ENCODE measurements around the gene CIAO1.

Gene CIAO1

GRCh38 chr2:96239745-96240264, 26.2 kb upstream of the CIAO1 start:
- H2BK15ac ChIP-seq (replicated peaks; ENCODE audit: low read depth) = no peak overlapping the region
- H3K4ac ChIP-seq (ENCODE audit: low read depth, low read length) = no peak overlapping the region
- H3K4me1 ChIP-seq (ENCODE audit: control insufficient read depth, low read depth, low read length) = no peaks in the 10 kb centered on the region
- no peak for DNase-seq
- H3K79me2 ChIP-seq (ENCODE audit: control insufficient read depth, insufficient read depth, low read length) = no peaks in the 10 kb centered on the region
- no peaks in the 10 kb centered on the region for H3K79me1 ChIP-seq (ENCODE audit: low read length)
- H3K23ac ChIP-seq (ENCODE audit: low read length) = no peak overlapping the region
- H3K9ac ChIP-seq (ENCODE audit: low read length) = no peak overlapping the region
- no peaks in the 10 kb centered on the region for H3K36me3 ChIP-seq (ENCODE audit: control insufficient read depth, insufficient read depth, low read length)
- H2BK5ac ChIP-seq (ENCODE audit: low read length) = no peak overlapping the region
- no peak overlapping the region for H3K4me2 ChIP-seq (ENCODE audit: low read length)
- H2AK5ac ChIP-seq (ENCODE audit: low read length) = no peak overlapping the region
- no peak overlapping the region for H3K18ac ChIP-seq (ENCODE audit: low read length)
- H3K56ac ChIP-seq (ENCODE audit: low read length) = no peak overlapping the region
- H3K27ac ChIP-seq (ENCODE audit: low read depth, low read length) = no peak overlapping the region
- no peak overlapping the region for H4K5ac ChIP-seq (ENCODE audit: low read length)
- no CpG with 5 or more reads among the region's 9 CpGs for WGBS (ENCODE audit: extremely low coverage, insufficient coverage, low lambda C conversion rate)
- no peak overlapping the region for H4K8ac ChIP-seq (ENCODE audit: low read depth, low read length)
- H2BK120ac ChIP-seq (ENCODE audit: low read depth, low read length) = no peak overlapping the region
- H3K4me3 ChIP-seq (ENCODE audit: low read length) = no peak overlapping the region
- H3K27me3 ChIP-seq (ENCODE audit: insufficient read depth, low read length, poor library complexity) = no peaks in the 10 kb centered on the region

- Histone ChIP-seq H3K36me3 (ENCODE audit: control insufficient read depth, insufficient read depth, low read length) (no peaks in the 10 kb centered on the region), H2BK120ac (ENCODE audit: low read depth, low read length) (no peak overlapping the region), H2BK5ac (ENCODE audit: low read length) (no peak overlapping the region), H2BK15ac (replicated peaks; ENCODE audit: low read depth) (no peak overlapping the region), H2AK5ac (ENCODE audit: low read length) (no peak overlapping the region), H3K56ac (ENCODE audit: low read length) (no peak overlapping the region), H3K4me2 (ENCODE audit: low read length) (no peak overlapping the region), H3K4me1 (ENCODE audit: control insufficient read depth, low read depth, low read length) (no peaks in the 10 kb centered on the region), H3K4me3 (ENCODE audit: low read length) (no peak overlapping the region), H3K4ac (ENCODE audit: low read depth, low read length) (no peak overlapping the region), H3K23ac (ENCODE audit: low read length) (no peak overlapping the region), H3K79me2 (ENCODE audit: control insufficient read depth, insufficient read depth, low read length) (no peaks in the 10 kb centered on the region), H4K5ac (ENCODE audit: low read length) (no peak overlapping the region), H3K27me3 (ENCODE audit: insufficient read depth, low read length, poor library complexity) (no peaks in the 10 kb centered on the region), H3K79me1 (ENCODE audit: low read length) (no peaks in the 10 kb centered on the region), H3K18ac (ENCODE audit: low read length) (no peak overlapping the region), H3K27ac (ENCODE audit: low read depth, low read length) (no peak overlapping the region), H4K8ac (ENCODE audit: low read depth, low read length) (no peak overlapping the region), H3K9ac (ENCODE audit: low read length) (no peak overlapping the region)
- no peak for DNase-seq
- WGBS (ENCODE audit: extremely low coverage, insufficient coverage, low lambda C conversion rate) = no CpG with 5 or more reads among the region's 9 CpGs
Observed at GRCh38 chr2:96240341-96241038, 25.5 kb upstream of the CIAO1 start.

- no peaks in the 10 kb centered on the region for H3K4me1 ChIP-seq (ENCODE audit: control insufficient read depth, low read depth, low read length)
- H3K27ac ChIP-seq (ENCODE audit: low read depth, low read length) = no peak overlapping the region
- H3K4ac ChIP-seq (ENCODE audit: low read depth, low read length) = no peak overlapping the region
- H3K23ac ChIP-seq (ENCODE audit: low read length) = no peak overlapping the region
- no peak overlapping the region for H2BK15ac ChIP-seq (replicated peaks; ENCODE audit: low read depth)
- H3K27me3 ChIP-seq (ENCODE audit: insufficient read depth, low read length, poor library complexity) = no peaks in the 10 kb centered on the region
- H3K56ac ChIP-seq (ENCODE audit: low read length) = no peak overlapping the region
- H4K5ac ChIP-seq (ENCODE audit: low read length) = no peak overlapping the region
- H4K8ac ChIP-seq (ENCODE audit: low read depth, low read length) = no peak overlapping the region
- H3K4me2 ChIP-seq (ENCODE audit: low read length) = no peak overlapping the region
- H3K4me3 ChIP-seq (ENCODE audit: low read length) = no peak overlapping the region
- no peak overlapping the region for H3K18ac ChIP-seq (ENCODE audit: low read length)
- no peak overlapping the region for H3K9ac ChIP-seq (ENCODE audit: low read length)
- no peaks in the 10 kb centered on the region for H3K79me1 ChIP-seq (ENCODE audit: low read length)
- no peaks in the 10 kb centered on the region for H3K79me2 ChIP-seq (ENCODE audit: control insufficient read depth, insufficient read depth, low read length)
- DNase-seq = peak; percentile 51
- no peaks in the 10 kb centered on the region for H3K36me3 ChIP-seq (ENCODE audit: control insufficient read depth, insufficient read depth, low read length)
- WGBS (ENCODE audit: extremely low coverage, insufficient coverage, low lambda C conversion rate) = no CpG with 5 or more reads among the region's 2 CpGs
- no peak overlapping the region for H2BK5ac ChIP-seq (ENCODE audit: low read length)
- no peak overlapping the region for H2AK5ac ChIP-seq (ENCODE audit: low read length)
- no peak overlapping the region for H2BK120ac ChIP-seq (ENCODE audit: low read depth, low read length)
Observed at GRCh38 chr2:96241227-96241626, 24.8 kb upstream of the CIAO1 start.

- H3K4me1 ChIP-seq (ENCODE audit: control insufficient read depth, low read depth, low read length) = no peaks in the 10 kb centered on the region
Observed at GRCh38 chr2:96241900-96242611, 24.0 kb upstream of the CIAO1 start.

GRCh38 chr2:96243843-96244242, 22.2 kb upstream of the CIAO1 start:
- no peak overlapping the region for H3K4me3 ChIP-seq (ENCODE audit: low read length)
- H4K8ac ChIP-seq (ENCODE audit: low read depth, low read length) = no peak overlapping the region
- H3K36me3 ChIP-seq (ENCODE audit: control insufficient read depth, insufficient read depth, low read length) = no peaks in the 10 kb centered on the region
- H2BK5ac ChIP-seq (ENCODE audit: low read length) = no peak overlapping the region
- no peak overlapping the region for H4K5ac ChIP-seq (ENCODE audit: low read length)
- no peak overlapping the region for H3K23ac ChIP-seq (ENCODE audit: low read length)
- H3K27ac ChIP-seq (ENCODE audit: low read depth, low read length) = no peak overlapping the region
- no peak overlapping the region for H2BK15ac ChIP-seq (replicated peaks; ENCODE audit: low read depth)
- WGBS (ENCODE audit: extremely low coverage, insufficient coverage, low lambda C conversion rate) = no CpG with 5 or more reads among the region's 5 CpGs
- H3K4me1 ChIP-seq (ENCODE audit: control insufficient read depth, low read depth, low read length) = no peaks in the 10 kb centered on the region
- no peak overlapping the region for H2BK120ac ChIP-seq (ENCODE audit: low read depth, low read length)
- H3K9ac ChIP-seq (ENCODE audit: low read length) = no peak overlapping the region
- H3K27me3 ChIP-seq (ENCODE audit: insufficient read depth, low read length, poor library complexity) = no peaks in the 10 kb centered on the region
- H2AK5ac ChIP-seq (ENCODE audit: low read length) = no peak overlapping the region
- H3K4me2 ChIP-seq (ENCODE audit: low read length) = no peak overlapping the region
- no peak overlapping the region for H3K18ac ChIP-seq (ENCODE audit: low read length)
- no peak for DNase-seq
- no peaks in the 10 kb centered on the region for H3K79me2 ChIP-seq (ENCODE audit: control insufficient read depth, insufficient read depth, low read length)
- H3K56ac ChIP-seq (ENCODE audit: low read length) = no peak overlapping the region
- H3K4ac ChIP-seq (ENCODE audit: low read depth, low read length) = no peak overlapping the region
- H3K79me1 ChIP-seq (ENCODE audit: low read length) = no peaks in the 10 kb centered on the region

More at GRCh38 chr2:96241900-96242611, 24.0 kb upstream of the CIAO1 start:
- H3K4me3 ChIP-seq (ENCODE audit: low read length) = no peak overlapping the region
- H4K5ac ChIP-seq (ENCODE audit: low read length) = no peak overlapping the region
- no peaks in the 10 kb centered on the region for H3K27me3 ChIP-seq (ENCODE audit: insufficient read depth, low read length, poor library complexity)
- no peak overlapping the region for H3K9ac ChIP-seq (ENCODE audit: low read length)
- no peak overlapping the region for H3K18ac ChIP-seq (ENCODE audit: low read length)
- no peak overlapping the region for H2AK5ac ChIP-seq (ENCODE audit: low read length)
- no peak overlapping the region for H2BK120ac ChIP-seq (ENCODE audit: low read depth, low read length)
- no peak overlapping the region for H2BK5ac ChIP-seq (ENCODE audit: low read length)
- no peak overlapping the region for H3K23ac ChIP-seq (ENCODE audit: low read length)
- WGBS (ENCODE audit: extremely low coverage, insufficient coverage, low lambda C conversion rate) = no CpG with 5 or more reads among the region's 5 CpGs
- no peak for DNase-seq
- H3K4ac ChIP-seq (ENCODE audit: low read depth, low read length) = no peak overlapping the region
- H4K8ac ChIP-seq (ENCODE audit: low read depth, low read length) = no peak overlapping the region
- H2BK15ac ChIP-seq (replicated peaks; ENCODE audit: low read depth) = no peak overlapping the region
- no peak overlapping the region for H3K4me2 ChIP-seq (ENCODE audit: low read length)
- H3K36me3 ChIP-seq (ENCODE audit: control insufficient read depth, insufficient read depth, low read length) = no peaks in the 10 kb centered on the region
- no peak overlapping the region for H3K56ac ChIP-seq (ENCODE audit: low read length)
- H3K27ac ChIP-seq (ENCODE audit: low read depth, low read length) = no peak overlapping the region
- H3K79me2 ChIP-seq (ENCODE audit: control insufficient read depth, insufficient read depth, low read length) = no peaks in the 10 kb centered on the region
- H3K79me1 ChIP-seq (ENCODE audit: low read length) = no peaks in the 10 kb centered on the region

Data from mesendoderm (in vitro differentiated cells).